Measurements from ENCODE around the gene POLD4. TPM values are rescaled to one million over a fixed set of nuclear protein-coding genes. Genes with fewer than 3 reads are reported as not detected.
A peak's percentile ranks its signal among the peaks of the same experiment; 100 is the strongest.
"Not testable (repeated sequence)": the region's sequence is repeated elsewhere in the genome, so short reads cannot be mapped to it uniquely, and the experiment has no call there.

POLD4 gene
- total RNA-seq (8.8 TPM), polyA plus RNA-seq (157 TPM)

DNA sequence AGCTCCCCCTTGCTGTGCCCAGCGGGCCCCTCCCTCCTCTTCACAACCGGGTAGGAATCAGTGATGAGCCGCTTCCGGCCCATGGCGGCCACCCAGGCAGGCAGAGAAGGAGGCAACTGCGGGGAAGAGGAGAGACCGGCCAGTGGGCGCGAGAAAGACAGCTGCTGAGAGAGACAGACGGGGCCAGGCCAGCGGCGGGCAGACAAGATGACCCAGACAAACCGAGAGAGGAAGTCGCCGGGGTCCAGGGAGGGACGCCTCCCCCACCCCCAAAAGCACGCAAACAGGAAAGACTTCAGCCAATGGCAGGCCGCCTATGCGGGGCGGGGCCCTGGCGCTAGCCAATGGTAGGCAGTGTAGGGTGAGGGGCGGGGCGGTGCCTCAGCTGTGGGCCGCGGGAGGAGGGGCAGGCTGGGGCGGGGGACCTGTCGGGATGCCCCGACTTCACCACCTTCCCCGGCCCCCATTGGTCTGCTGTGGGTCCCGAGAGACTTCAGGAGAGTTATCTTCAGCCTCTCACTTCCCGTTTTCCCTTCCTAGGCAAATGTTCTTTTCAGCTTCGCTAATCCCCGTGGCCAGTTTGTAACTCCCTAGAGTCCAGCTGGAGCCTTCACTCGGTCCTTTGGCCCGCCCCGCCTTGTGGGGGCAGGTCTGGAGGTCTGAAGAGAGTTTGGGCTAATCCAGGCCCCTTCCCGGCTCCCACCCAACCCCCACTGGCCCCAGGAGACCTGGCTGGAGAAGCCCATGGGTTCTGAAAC lies at the start of gene POLD4:
POLD4 (minus strand) TSS at position 230 of the 758 bp plus-strand sequence; CDS start at position 83, 147 bp downstream.
- H3K36me3 ChIP-seq (ENCODE audit: insufficient read depth), result no peaks in the 10 kb centered on the region
- WGBS, result under 1% methylated on average over 37 of the region's 37 CpGs
- H3K4me3 ChIP-seq (ENCODE audit: low read depth, low read length), result peak within 1 kb of the TSS; percentile 63
- peaks cover 2% of the 10 kb centered on the region for H3K4me1 ChIP-seq (ENCODE audit: insufficient read depth)
- H3K27ac ChIP-seq (ENCODE audit: low read depth), result peak within 1 kb of the TSS; percentile 96
- peak; percentile 88 for DNase-seq (ENCODE audit: extremely low spot score)

GRCh38 chr11:67403085-67403484 lies 49.7 kb upstream of the POLD4 start:
- not testable (repeated sequence) for H3K4me3 ChIP-seq (ENCODE audit: low read depth, low read length); H3K4me1 ChIP-seq (ENCODE audit: insufficient read depth); DNase-seq (ENCODE audit: extremely low spot score); H3K27ac ChIP-seq (ENCODE audit: low read depth)
- 95% methylated on average over 9 of the region's 9 CpGs for WGBS
- peaks cover 10% of the 10 kb centered on the region for H3K36me3 ChIP-seq (ENCODE audit: insufficient read depth)

GRCh38 chr11:67402192-67402839 lies 49.0 kb upstream of the POLD4 start:
- DNase-seq (ENCODE audit: extremely low spot score); H3K4me1 ChIP-seq (ENCODE audit: insufficient read depth): not testable (repeated sequence)
- WGBS, result 53% methylated on average over 19 of the region's 19 CpGs
- Histone ChIP-seq H3K27ac (ENCODE audit: low read depth) (peak overlapping the region; percentile 31), H3K36me3 (ENCODE audit: insufficient read depth) (peaks cover 17% of the 10 kb centered on the region), H3K4me3 (ENCODE audit: low read depth, low read length) (peak overlapping the region; percentile 85)

DNA sequence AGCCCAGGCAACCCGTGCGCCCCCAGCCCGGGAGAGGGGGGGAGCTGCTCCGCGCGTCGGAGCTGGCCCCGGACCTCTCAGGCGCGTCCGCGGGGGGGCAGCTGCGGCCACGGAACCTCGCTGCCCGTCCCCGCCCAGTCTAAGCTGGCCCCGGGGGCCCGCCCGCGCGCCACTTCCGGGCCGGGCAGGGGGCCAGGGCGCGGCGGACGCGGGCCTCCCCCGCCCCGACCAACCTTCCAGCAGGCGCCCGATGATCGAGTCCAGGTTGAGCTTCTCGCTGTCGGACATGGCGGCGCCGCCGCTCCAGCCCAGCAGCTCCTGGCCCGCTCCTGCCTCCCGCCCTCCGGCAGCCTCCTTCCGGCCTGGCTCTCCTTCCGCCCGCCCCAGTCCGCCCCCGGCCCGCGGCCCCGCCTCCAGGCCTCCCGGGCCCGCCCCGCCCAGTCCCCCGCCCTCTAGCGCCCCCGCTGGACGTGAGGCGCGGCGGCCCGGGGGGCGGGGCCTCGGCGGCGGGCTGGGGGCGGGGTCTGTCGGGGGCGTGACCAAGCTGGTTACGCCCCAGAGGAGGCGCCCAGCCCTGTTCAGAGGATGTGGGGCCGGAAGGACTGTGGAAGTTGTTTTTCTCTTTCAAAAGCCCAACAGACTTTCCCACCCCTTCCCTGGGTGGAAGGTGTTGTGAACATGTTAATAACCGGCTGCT lies 48.3 kb upstream of the POLD4 start, which contains the start of gene PPP1CA:
PPP1CA (minus strand) TSS at position 364 of the 697 bp plus-strand sequence; CDS start at position 288, 76 bp downstream.
- H3K4me1 ChIP-seq (ENCODE audit: insufficient read depth), result no peaks in the 10 kb centered on the region
- H3K4me3 ChIP-seq (ENCODE audit: low read depth, low read length), result peak within 1 kb of the TSS; percentile 85
- DNase-seq (ENCODE audit: extremely low spot score), result peak; percentile 79
- under 1% methylated on average over 73 of the region's 73 CpGs for WGBS
- H3K27ac ChIP-seq (ENCODE audit: low read depth), result peak within 1 kb of the TSS; percentile 89
- H3K36me3 ChIP-seq (ENCODE audit: insufficient read depth), result peaks cover 17% of the 10 kb centered on the region

DNA sequence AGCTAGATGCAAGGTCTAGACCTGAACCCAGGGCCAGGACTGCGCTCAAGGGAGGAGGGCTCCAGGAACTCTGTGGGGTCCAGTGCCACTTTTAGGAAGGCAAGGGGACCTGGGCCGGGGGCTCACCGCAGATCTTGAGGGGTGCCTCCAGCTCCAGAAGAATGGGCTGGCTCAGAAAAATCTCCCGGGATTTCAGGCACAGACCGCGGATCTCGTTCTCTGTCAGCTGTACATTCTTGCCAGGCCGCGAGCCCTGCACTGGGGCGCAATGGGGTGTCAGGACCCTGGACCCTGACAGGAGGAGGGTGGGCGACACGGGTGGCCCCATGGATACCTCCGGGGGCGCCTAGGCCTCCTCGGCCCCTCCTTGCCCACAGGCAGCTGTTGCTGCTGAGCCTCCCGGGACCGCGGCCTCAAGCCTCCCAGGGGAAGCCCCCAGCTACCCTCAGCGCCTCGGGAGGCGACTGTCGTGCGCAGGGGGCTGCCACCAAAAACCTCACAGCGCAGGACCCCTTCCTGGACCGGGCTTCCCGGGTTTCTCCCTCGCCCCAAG lies 47.7 kb upstream of the POLD4 start:
- WGBS, result 3% methylated on average over 27 of the region's 27 CpGs
- Histone ChIP-seq H3K4me1 (ENCODE audit: insufficient read depth) (no peaks in the 10 kb centered on the region), H3K4me3 (ENCODE audit: low read depth, low read length) (peak overlapping the region; percentile 85), H3K36me3 (ENCODE audit: insufficient read depth) (peaks cover 17% of the 10 kb centered on the region), H3K27ac (ENCODE audit: low read depth) (peak overlapping the region; percentile 89)
- no peak for DNase-seq (ENCODE audit: extremely low spot score)

- 40% methylated on average over 23 of the region's 23 CpGs for WGBS
- no peak overlapping the region for H3K27ac ChIP-seq (ENCODE audit: low read depth)
- no peaks in the 10 kb centered on the region for H3K4me1 ChIP-seq (ENCODE audit: insufficient read depth)
- peak overlapping the region; percentile 85 for H3K4me3 ChIP-seq (ENCODE audit: low read depth, low read length)
- no peak for DNase-seq (ENCODE audit: extremely low spot score)
- H3K36me3 ChIP-seq (ENCODE audit: insufficient read depth), result peaks cover 17% of the 10 kb centered on the region
Measured at GRCh38 chr11:67400251-67400941, 47.0 kb upstream of the POLD4 start.

DNA sequence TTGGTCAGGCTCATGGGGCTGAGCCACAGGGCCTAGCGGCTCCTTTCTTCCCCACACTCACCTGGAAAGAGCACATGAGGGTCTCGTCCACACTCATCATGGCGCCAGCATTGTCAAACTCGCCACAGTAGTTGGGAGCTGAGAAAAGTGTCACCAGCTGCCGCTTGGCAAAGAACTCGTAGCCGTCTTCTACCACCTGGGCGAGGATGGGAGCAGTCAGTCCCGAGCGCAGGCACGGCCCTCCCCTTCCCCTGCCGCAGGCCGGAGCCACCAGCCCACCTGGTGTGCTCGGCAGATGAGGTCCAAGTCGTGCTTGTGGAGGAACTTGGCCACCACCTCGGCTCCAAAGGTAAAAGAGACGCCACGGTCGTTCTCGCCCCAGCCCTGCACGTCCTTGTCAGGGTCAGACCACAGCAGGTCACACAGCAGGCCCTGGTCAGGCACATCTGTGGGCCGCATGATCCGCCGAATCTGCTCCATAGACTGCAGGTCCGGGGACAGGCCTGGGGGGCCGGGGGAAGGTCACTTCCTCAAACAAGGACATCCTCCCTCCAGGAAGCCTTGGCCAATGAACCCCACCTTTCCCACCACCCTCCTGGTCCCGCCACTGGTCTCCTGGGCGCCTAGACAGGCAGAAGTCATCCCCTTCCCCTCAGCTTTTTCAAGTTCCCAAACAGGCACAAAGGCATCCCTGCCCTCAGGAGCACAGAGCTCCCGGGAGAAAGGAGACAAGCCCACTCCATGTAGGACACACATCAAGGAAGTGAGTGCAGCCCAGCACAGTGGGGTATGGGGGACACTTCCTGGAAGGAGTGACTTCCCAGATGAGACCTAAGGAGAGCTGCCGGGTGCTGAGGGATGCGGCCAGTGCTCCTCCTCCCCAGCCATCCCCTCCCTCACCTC lies 45.6 kb upstream of the POLD4 start:
- H3K4me1 ChIP-seq (ENCODE audit: insufficient read depth), result no peaks in the 10 kb centered on the region
- H3K36me3 ChIP-seq (ENCODE audit: insufficient read depth), result peaks cover 17% of the 10 kb centered on the region
- H3K27ac ChIP-seq (ENCODE audit: low read depth), result no peak overlapping the region
- DNase-seq (ENCODE audit: extremely low spot score), result no peak
- WGBS, result 83% methylated on average over 31 of the region's 31 CpGs
- H3K4me3 ChIP-seq (ENCODE audit: low read depth, low read length), result no peak overlapping the region

- Histone ChIP-seq H3K4me1 (ENCODE audit: insufficient read depth) (no peaks in the 10 kb centered on the region), H3K36me3 (ENCODE audit: insufficient read depth) (peaks cover 17% of the 10 kb centered on the region), H3K4me3 (ENCODE audit: low read depth, low read length) (no peak overlapping the region), H3K27ac (ENCODE audit: low read depth) (no peak overlapping the region)
- no peak for DNase-seq (ENCODE audit: extremely low spot score)
- WGBS, result 84% methylated on average over 24 of the region's 24 CpGs
Measured at GRCh38 chr11:67397986-67398660, 44.8 kb upstream of the POLD4 start.

DNA sequence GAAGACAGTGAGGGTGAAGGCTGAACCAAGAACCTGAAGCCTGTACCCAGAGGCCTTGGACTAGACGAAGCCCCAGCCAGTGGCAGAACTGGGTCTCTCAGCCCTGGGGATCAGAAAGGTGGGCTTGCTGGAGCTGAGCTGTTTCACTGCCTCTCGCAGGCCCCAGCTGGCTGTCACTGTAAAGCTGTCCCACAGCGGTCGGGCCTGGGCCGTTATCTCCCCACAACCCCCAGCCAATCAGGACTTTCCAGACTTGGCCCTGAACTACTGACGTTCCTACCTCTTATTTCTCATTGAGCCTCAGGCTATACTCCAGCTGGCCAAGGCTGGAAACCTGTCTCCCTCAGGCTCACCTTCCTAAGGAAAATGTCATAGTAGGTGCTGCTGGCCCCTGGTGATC lies 44.2 kb upstream of the POLD4 start:
- no peak for DNase-seq (ENCODE audit: extremely low spot score)
- WGBS, result 67% methylated on average over 6 of the region's 6 CpGs

DNA sequence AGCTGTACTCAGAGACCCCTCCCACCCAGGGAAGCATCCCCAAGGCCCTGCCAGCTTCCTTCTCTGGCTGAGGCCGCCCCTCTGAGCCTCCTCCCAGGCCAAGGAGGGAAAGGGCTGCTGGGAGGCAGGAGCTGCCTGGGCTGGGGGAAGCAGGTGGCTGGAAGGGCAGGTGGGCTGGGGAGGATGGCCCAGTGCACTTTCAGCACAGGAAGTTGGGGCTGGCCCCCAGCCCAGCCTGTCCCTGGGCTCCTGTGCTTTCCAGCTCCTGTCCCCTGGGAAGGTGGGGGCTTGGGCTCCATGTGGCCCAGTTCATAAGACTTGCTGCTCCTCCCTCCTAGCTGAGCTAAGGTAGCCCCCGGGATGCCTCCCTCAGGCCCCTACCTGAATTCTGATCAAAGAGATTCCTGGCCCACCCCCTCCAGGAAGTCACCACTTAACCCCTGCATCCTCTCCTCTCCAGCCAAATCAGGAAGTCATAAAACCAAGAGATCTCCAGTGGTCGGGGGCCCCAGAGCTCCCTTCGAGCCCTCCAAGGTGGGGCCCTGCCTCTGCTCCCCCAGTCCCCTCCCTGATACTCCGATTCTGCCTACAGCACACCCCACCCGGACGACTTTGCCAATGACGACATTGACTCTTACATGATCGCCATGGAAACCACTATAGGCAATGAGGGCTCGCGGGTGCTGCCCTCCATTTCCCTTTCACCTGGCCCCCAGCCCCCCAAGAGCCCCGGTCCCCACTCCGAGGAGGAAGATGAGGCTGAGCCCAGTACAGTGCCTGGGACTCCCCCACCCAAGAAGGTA lies 43.4 kb upstream of the POLD4 start:
- Histone ChIP-seq H3K36me3 (ENCODE audit: insufficient read depth) (peaks cover 17% of the 10 kb centered on the region), H3K27ac (ENCODE audit: low read depth) (no peak overlapping the region), H3K4me1 (ENCODE audit: insufficient read depth) (no peaks in the 10 kb centered on the region), H3K4me3 (ENCODE audit: low read depth, low read length) (no peak overlapping the region)
- no peak for DNase-seq (ENCODE audit: extremely low spot score)
- 39% methylated on average over 13 of the region's 13 CpGs for WGBS

More for the DNA sequence above, 44.2 kb upstream of the POLD4 start:
- H3K27ac ChIP-seq (ENCODE audit: low read depth), result no peak overlapping the region
- H3K36me3 ChIP-seq (ENCODE audit: insufficient read depth), result peaks cover 17% of the 10 kb centered on the region
- H3K4me1 ChIP-seq (ENCODE audit: insufficient read depth), result no peaks in the 10 kb centered on the region
- no peak overlapping the region for H3K4me3 ChIP-seq (ENCODE audit: low read depth, low read length)

GRCh38 chr11:67396259-67396581 lies 42.9 kb upstream of the POLD4 start:
- H3K36me3 ChIP-seq (ENCODE audit: insufficient read depth), result peaks cover 17% of the 10 kb centered on the region
- no peak for DNase-seq (ENCODE audit: extremely low spot score)
- H3K4me1 ChIP-seq (ENCODE audit: insufficient read depth), result no peaks in the 10 kb centered on the region
- H3K27ac ChIP-seq (ENCODE audit: low read depth), result no peak overlapping the region
- 88% methylated on average over 7 of the region's 7 CpGs for WGBS
- H3K4me3 ChIP-seq (ENCODE audit: low read depth, low read length), result no peak overlapping the region
